Measurements from ENCODE around the gene CEMIP.
"Not testable (repeated sequence)": the region's sequence is repeated elsewhere in the genome, so short reads cannot be mapped to it uniquely, and the experiment has no call there.

DNA sequence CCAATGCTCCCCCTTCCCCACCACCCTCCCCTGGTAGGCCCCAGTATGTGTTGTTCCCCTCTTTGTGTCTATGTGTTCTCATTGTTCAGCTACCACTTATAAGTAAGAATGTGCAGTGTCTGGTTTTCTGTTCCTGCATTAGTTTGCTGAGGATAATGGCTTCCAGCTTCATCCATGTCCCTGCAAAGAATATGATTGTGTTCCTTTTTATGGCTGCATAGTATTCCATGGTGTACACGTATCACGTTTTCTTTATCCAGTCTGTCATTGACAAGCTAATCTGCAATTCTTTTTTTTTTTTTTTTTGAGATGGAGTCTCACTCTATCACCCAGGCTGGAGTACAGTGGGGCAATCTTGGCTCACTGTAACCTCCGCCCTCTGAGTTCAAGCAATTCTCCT lies 15.9 kb upstream of the CEMIP start:
- TF ChIP-seq CTCF (IDR thresholded peaks at IDR 0.05; ENCODE audit: insufficient read depth, low read depth, low read length); EZH2 (IDR thresholded peaks at IDR 0.05; ENCODE audit: insufficient read depth, low read length): not testable (repeated sequence)
